HepG2 (cell line): ENCODE measurements around the gene RRP12. TPM values are rescaled to one million over a fixed set of nuclear protein-coding genes. Genes with fewer than 3 reads are reported as not detected.

Source experiments
- ATAC-seq: fragments of 200-7000 bp; cut with Tn5 transposase; 3 replicates; pipeline ENCODE4 v1.9.1; 2020; ENCODE audit warnings: mild to moderate bottlenecking, moderate library complexity
- BruUV-seq: library from RNA; stranded (reverse); fragments of 400-500 nt; replicated peaks from 2 replicates; lab custom pipeline; 2021; lab: Mats Ljungman, UMichigan
- CTCF ChIA-PET: fragments of 300-600 bp; formaldehyde crosslinking; extraction: SDS; loops from one replicate; lab custom pipeline; 2021; ENCODE audit warnings: low total read pairs, inconsistent platforms, low intra/inter-chr PET ratio; lab: Yijun Ruan, JAX
- POLR2A ChIA-PET: fragments of 350-600 bp; sonication (Branson Sonifier 250); formaldehyde crosslinking; loops from one replicate; lab custom pipeline; 2020; ENCODE audit warnings: antibody characterized with exemption, inconsistent platforms; lab: Yijun Ruan, JAX
- DNase-seq: peaks from one replicate; pipeline ENCODE4 v3.0.0-alpha.2; 2015; ENCODE audit warnings: low spot score
- FAIRE-seq: peaks from 3 replicates; lab custom pipeline; 2011; peaks lifted over from hg19 to GRCh38; lab: Jason Lieb, UNC
- H2AFZ ChIP-seq: one replicate; pipeline ENCODE4 v1.6.1; 2011; ENCODE audit warnings: low read length, inconsistent platforms
- H3K27ac ChIP-seq: fragments of 300-600 bp; 3 replicates; pipeline ENCODE4 v1.8.0; 2011; ENCODE audit warnings: mixed run types, mild to moderate bottlenecking, mixed read lengths, low read length, inconsistent platforms; ENCODE audit not compliant: insufficient read depth; ENCODE audit errors: extremely low read length
- H3K27me3 ChIP-seq, 2 experiments: fragments of 200-600 bp in 1 of 2; 2 replicates in 1 of 2; 3 replicates in 1 of 2; pipeline versions ENCODE4 v1.6.0 to v1.8.0; 2011; ENCODE audit warnings: low read length in 2 of 2, mild to moderate bottlenecking in 2 of 2, moderate library complexity in 2 of 2, inconsistent platforms in 1 of 2; ENCODE audit not compliant: insufficient read depth in 2 of 2, control insufficient read depth in 1 of 2
- H3K36me3 ChIP-seq, 2 experiments: fragments of 200-600 bp in 1 of 2; replicated peaks in 1 of 2; 2 replicates in 1 of 2; 3 replicates in 1 of 2; pipeline versions ENCODE4 v1.5.1 to v1.8.0; 2011; ENCODE audit warnings: low read length in 2 of 2, inconsistent platforms in 1 of 2; ENCODE audit not compliant: insufficient read depth in 2 of 2, control insufficient read depth in 1 of 2
- H3K4me1 ChIP-seq: 2 replicates; pipeline ENCODE4 v1.5.1; 2012; ENCODE audit warnings: low read length, inconsistent platforms; ENCODE audit not compliant: insufficient read depth
- H3K4me2 ChIP-seq: 2 replicates; pipeline ENCODE4 v1.6.0; 2011; ENCODE audit warnings: low read depth, low read length, inconsistent platforms
- H3K4me3 ChIP-seq, 3 experiments: fragments of 200-600 bp in 1 of 3; sonication (generic), shearing (Covaris generic) in 1 of 3; replicated peaks in 1 of 3; 2 replicates each; pipeline ENCODE4 v1.5.1; 2011 to 2016; ENCODE audit warnings: low read length in 3 of 3, inconsistent platforms in 2 of 3, low read depth in 2 of 3, mild to moderate bottlenecking in 2 of 3, control low read depth in 1 of 3, mixed read lengths in 1 of 3; ENCODE audit not compliant: insufficient read depth in 1 of 3
- H3K79me2 ChIP-seq: one replicate; pipeline ENCODE4 v1.6.1; 2011; ENCODE audit warnings: low read length, inconsistent platforms; ENCODE audit not compliant: insufficient read depth
- H3K9ac ChIP-seq: 2 replicates; pipeline ENCODE4 v1.6.0; 2011; ENCODE audit warnings: mild to moderate bottlenecking, low read depth, low read length, inconsistent platforms; ENCODE audit not compliant: insufficient read depth
- H3K9me3 ChIP-seq: 2 replicates; pipeline ENCODE4 v1.5.1; 2012; ENCODE audit warnings: mild to moderate bottlenecking, low read length
- H4K20me1 ChIP-seq: 2 replicates; pipeline ENCODE4 v1.6.0; 2011; ENCODE audit warnings: inconsistent platforms, mild to moderate bottlenecking, low read length, moderate library complexity; ENCODE audit not compliant: insufficient read depth
- CEBPZ ChIP-seq: IDR thresholded peaks from 2 replicates; pipeline ENCODE4 v1.6.1; 2012; ENCODE audit warnings: low read length, improper control_type of control experiment
- FOXA3 ChIP-seq: IDR thresholded peaks from 2 replicates; pipeline ENCODE4 v1.6.1; 2016; ENCODE audit warnings: missing genetic modification reagents, missing compliant biosample characterization
- GATA4 ChIP-seq: sonication (generic); IDR thresholded peaks from 2 replicates; pipeline ENCODE4 v1.6.1; 2016; ENCODE audit warnings: antibody characterized with exemption, low read depth, borderline replicate concordance
- JUND ChIP-seq: sonication (generic); formaldehyde crosslinking; IDR thresholded peaks from 2 replicates; pipeline ENCODE4 v1.8.0; 2022; ENCODE audit warnings: mild to moderate bottlenecking, missing genetic modification reagents
- MATR3 ChIP-seq: sonication (generic); formaldehyde crosslinking; IDR thresholded peaks from 2 replicates; pipeline ENCODE4 v1.4.0; 2020; ENCODE audit warnings: missing genetic modification reagents
- MIXL1 ChIP-seq: IDR thresholded peaks from 2 replicates; pipeline ENCODE4 v1.6.1; 2016
- ONECUT2 ChIP-seq: sonication (generic); formaldehyde crosslinking; IDR thresholded peaks from 2 replicates; pipeline ENCODE4 v1.4.0; 2020; ENCODE audit warnings: missing genetic modification reagents
- SIX4 ChIP-seq: sonication (generic); formaldehyde crosslinking; IDR thresholded peaks from 2 replicates; pipeline ENCODE4 v1.4.0; 2020; ENCODE audit warnings: missing genetic modification reagents
- SMC3 ChIP-seq: IDR thresholded peaks from 2 replicates; pipeline ENCODE4 v1.6.1; 2011; ENCODE audit warnings: low read length, improper control_type of control experiment
- SP4 ChIP-seq: sonication (generic); formaldehyde crosslinking; IDR thresholded peaks from 2 replicates; pipeline ENCODE4 v1.8.1; 2023; ENCODE audit warnings: mild to moderate bottlenecking, missing genetic modification reagents
- ZBTB34 ChIP-seq: sonication (generic); formaldehyde crosslinking; IDR thresholded peaks from 2 replicates; pipeline ENCODE4 v1.8.0; 2022; ENCODE audit warnings: mild to moderate bottlenecking, missing genetic modification reagents
- ZNF552 ChIP-seq: sonication (generic); formaldehyde crosslinking; IDR thresholded peaks from 2 replicates; pipeline ENCODE4 v1.9.0; 2022; ENCODE audit warnings: missing genetic modification reagents, mild to moderate bottlenecking, borderline replicate concordance
- ZNF709 ChIP-seq: sonication (generic); formaldehyde crosslinking; IDR thresholded peaks from 2 replicates; pipeline ENCODE4 v1.5.0; 2020; ENCODE audit warnings: mild to moderate bottlenecking, missing genetic modification reagents
- WGBS: methylation state at CpG from one replicate; pipeline ENCODE4 v1.1.6; 2017; ENCODE audit warnings: low lambda C conversion rate; 5-methylcytosine and 5-hydroxymethylcytosine counted together
- in situ Hi-C: cut with HindIII; loops from 2 replicates; pipeline ENCODE4 v1.10.0; 2017; ENCODE audit warnings: low pct_unique_long_range_greater_than_20kb; ENCODE audit not compliant: extremely low pct_ligation_motif_present
- intact Hi-C: fragments of 100-400 bp; cut with micrococcal nuclease; formaldehyde crosslinking; loops from one replicate; pipeline ENCODE4 v1.10.0; 2022; ENCODE audit not compliant: unreplicated experiment
- polyA plus RNA-seq, 8 experiments: library from polyadenylated mRNA; depleted of rRNA in 3 of 8; stranded (reverse) in 7 of 8; unstranded in 1 of 8; fragments of >200 nt; fragmentation: Illumina TruSeq in 4 of 8; extraction: Trizol in 4 of 8; gene quantifications; 2 replicates each; pipeline versions ENCODE4 v1.2.1 to v1.2.3, GENCODE V29; 2011 to 2016; ENCODE audit warnings: low read depth in 4 of 8, missing spikeins in 1 of 8, mixed read lengths in 1 of 8; ENCODE audit not compliant: insufficient read depth in 1 of 8
- total RNA-seq, 5 experiments: library from RNA; depleted of rRNA; stranded (reverse); fragments of >200 nt; fragmentation: Illumina TruSeq; extraction: Trizol; gene quantifications; 2 replicates each; pipeline ENCODE4 v1.2.3, GENCODE V29; 2016; ENCODE audit warnings: low read depth in 1 of 5
- TF ChIP-seq, protein P1 (sequence below): sonication (generic); formaldehyde crosslinking; IDR thresholded peaks from 2 replicates; pipeline ENCODE4 v1.5.1; 2020; ENCODE audit warnings: mild to moderate bottlenecking, missing genetic modification reagents, moderate library complexity

RRP12 gene
- total and polyA plus RNA-seq, 2 of the 13 experiments (the other 11 are each of a cell fraction or from before 2014, with no cell fraction given) = 13.2 to 39.4 TPM

DNA sequence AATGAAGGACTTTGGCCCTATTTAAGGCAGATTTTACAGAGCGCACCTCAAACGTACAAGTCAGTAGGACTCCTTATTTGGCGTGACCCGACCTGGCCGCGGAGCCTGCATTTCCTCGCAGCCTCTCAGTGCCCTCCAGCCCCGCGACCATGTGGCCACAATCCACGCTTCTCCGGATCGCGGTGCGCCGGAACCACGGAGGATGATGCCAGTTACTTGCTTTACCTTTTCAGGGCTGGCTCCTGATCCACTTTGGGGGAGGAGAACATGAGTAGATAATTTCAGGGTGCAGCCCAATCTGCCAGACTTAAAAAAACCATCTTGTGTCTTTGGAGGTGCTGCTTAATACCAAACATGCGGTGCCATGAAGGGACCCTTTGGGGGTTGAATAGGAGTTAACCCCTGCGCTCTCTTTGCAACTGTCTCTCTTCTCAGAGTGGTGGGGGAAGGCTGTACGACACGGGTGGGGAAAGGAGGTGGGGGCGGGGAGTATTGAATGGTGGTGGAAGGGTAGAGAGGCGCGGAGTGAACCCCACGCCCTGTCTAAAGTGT, 80.6 kb downstream of the RRP12 start:
- DNase-seq = no peak
- H3K9ac ChIP-seq = peak overlapping the region; percentile 99
- ATAC-seq = peak; percentile 4; the same call in 2 of the 3 replicates
- peaks cover 52% of the 10 kb centered on the region for H3K4me1 ChIP-seq
- peak overlapping the region; percentile 96 for H3K4me2 ChIP-seq
- WGBS = 30% methylated on average over 19 of the region's 24 CpGs
- H3K9me3 ChIP-seq = no peaks in the 10 kb centered on the region
- H3K36me3 ChIP-seq = no peaks in the 10 kb centered on the region
- BruUV-seq = TSS peak; percentile 74
- intact Hi-C loops = no loop called here
- FAIRE-seq = no peak
- in situ Hi-C loops = no loop called here
- CTCF ChIA-PET = interaction anchor here (1.4 to 1.9 kb wide), 2 partner anchors 12 to 42 kb away, joined by 6 read pairs; no protein-coding TSS in a partner anchor
- no peak overlapping the region for H2AFZ ChIP-seq
- POLR2A ChIA-PET = interaction anchor here (1.7 to 3.5 kb wide), 3 partner anchors 10 to 41 kb away, joined by 11 to 98 read pairs (median 12); partner anchors contain the start of gene ARHGAP19
- peaks cover 0 to 2% of the 10 kb centered on the region in 2 experiments; a peak in 2 of 5 replicates for H3K27me3 ChIP-seq
- H4K20me1 ChIP-seq = no peaks in the 10 kb centered on the region
- H3K4me3 ChIP-seq = peak overlapping the region; percentile 75 to 84 (median 82)
- H3K27ac ChIP-seq = peak overlapping the region; percentile 71
- no peaks in the 10 kb centered on the region for H3K79me2 ChIP-seq
- TF ChIP-seq MATR3 (no peak), ONECUT2 (no peak), JUND (no peak), CEBPZ (no peak), FOXA3 (CRISPR knock-in tag) (no peak), SIX4 (CRISPR knock-in tag) (no peak), ZBTB34 (no peak), ZNF552 (CRISPR knock-in tag) (no peak), MIXL1 (CRISPR knock-in tag) (no peak), GATA4 (no peak), SP4 (CRISPR knock-in tag) (no peak), ZNF709 (CRISPR knock-in tag) (0 out of 2 replicates have a peak, but pooled peaks have one; percentile 12), SMC3 (no peak)
- TF ChIP-seq, protein P1, sequence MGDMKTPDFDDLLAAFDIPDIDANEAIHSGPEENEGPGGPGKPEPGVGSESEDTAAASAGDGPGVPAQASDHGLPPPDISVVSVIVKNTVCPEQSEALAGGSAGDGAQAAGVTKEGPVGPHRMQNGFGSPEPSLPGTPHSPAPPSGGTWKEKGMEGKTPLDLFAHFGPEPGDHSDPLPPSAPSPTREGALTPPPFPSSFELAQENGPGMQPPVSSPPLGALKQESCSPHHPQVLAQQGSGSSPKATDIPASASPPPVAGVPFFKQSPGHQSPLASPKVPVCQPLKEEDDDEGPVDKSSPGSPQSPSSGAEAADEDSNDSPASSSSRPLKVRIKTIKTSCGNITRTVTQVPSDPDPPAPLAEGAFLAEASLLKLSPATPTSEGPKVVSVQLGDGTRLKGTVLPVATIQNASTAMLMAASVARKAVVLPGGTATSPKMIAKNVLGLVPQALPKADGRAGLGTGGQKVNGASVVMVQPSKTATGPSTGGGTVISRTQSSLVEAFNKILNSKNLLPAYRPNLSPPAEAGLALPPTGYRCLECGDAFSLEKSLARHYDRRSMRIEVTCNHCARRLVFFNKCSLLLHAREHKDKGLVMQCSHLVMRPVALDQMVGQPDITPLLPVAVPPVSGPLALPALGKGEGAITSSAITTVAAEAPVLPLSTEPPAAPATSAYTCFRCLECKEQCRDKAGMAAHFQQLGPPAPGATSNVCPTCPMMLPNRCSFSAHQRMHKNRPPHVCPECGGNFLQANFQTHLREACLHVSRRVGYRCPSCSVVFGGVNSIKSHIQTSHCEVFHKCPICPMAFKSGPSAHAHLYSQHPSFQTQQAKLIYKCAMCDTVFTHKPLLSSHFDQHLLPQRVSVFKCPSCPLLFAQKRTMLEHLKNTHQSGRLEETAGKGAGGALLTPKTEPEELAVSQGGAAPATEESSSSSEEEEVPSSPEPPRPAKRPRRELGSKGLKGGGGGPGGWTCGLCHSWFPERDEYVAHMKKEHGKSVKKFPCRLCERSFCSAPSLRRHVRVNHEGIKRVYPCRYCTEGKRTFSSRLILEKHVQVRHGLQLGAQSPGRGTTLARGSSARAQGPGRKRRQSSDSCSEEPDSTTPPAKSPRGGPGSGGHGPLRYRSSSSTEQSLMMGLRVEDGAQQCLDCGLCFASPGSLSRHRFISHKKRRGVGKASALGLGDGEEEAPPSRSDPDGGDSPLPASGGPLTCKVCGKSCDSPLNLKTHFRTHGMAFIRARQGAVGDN = peak; percentile 47
